Neural progenitor cell (in vitro differentiated cells): ENCODE data around the gene ARHGEF12. TPM values are rescaled to one million over a fixed set of nuclear protein-coding genes. Genes with fewer than 3 reads are reported as not detected.

Experiments used
- DNase-seq: peaks from one replicate; pipeline ENCODE4 v3.0.0-alpha.2; 2016; ENCODE audit warnings: low spot score
- H2AFZ ChIP-seq: fragments of 200-600 bp; sonication (generic); replicated peaks from 2 replicates; pipeline ENCODE4 v1.6.1; 2016; ENCODE audit warnings: antibody characterized with exemption
- H3F3A ChIP-seq: fragments of 200-600 bp; sonication (generic); 2 replicates; pipeline ENCODE4 v1.6.1; 2016; ENCODE audit warnings: antibody characterized with exemption, low read depth
- H3K27ac ChIP-seq: fragments of 200-600 bp; sonication (generic); 2 replicates; pipeline ENCODE4 v1.5.1; 2016; ENCODE audit warnings: mild to moderate bottlenecking
- H3K27me3 ChIP-seq: fragments of 200-600 bp; sonication (generic); 2 replicates; pipeline ENCODE4 v1.6.1; 2016; ENCODE audit warnings: mild to moderate bottlenecking, moderate library complexity
- H3K36me3 ChIP-seq: fragments of 200-600 bp; sonication (generic); 2 replicates; pipeline ENCODE4 v1.5.1; 2016
- H3K4me1 ChIP-seq: fragments of 200-600 bp; sonication (generic); 2 replicates; pipeline ENCODE4 v1.6.1; 2016; ENCODE audit warnings: mixed run types
- H3K4me2 ChIP-seq: fragments of 200-600 bp; sonication (generic); 2 replicates; pipeline ENCODE4 v1.6.1; 2016
- H3K4me3 ChIP-seq: fragments of 200-600 bp; sonication (generic); 2 replicates; pipeline ENCODE4 v1.5.1; 2016
- H3K79me2 ChIP-seq: fragments of 200-600 bp; sonication (generic); 2 replicates; pipeline ENCODE4 v1.6.1; 2016; ENCODE audit warnings: low read depth
- H3K9ac ChIP-seq: fragments of 200-600 bp; sonication (generic); 2 replicates; pipeline ENCODE4 v1.6.1; 2016
- H3K9me3 ChIP-seq: fragments of 200-600 bp; sonication (generic); 2 replicates; pipeline ENCODE4 v1.5.1; 2016; ENCODE audit warnings: low read depth
- H4K20me1 ChIP-seq: fragments of 200-600 bp; sonication (generic); 2 replicates; pipeline ENCODE4 v1.6.1; 2016; ENCODE audit warnings: low read depth
- H3K27ac Mint-ChIP-seq: 3 replicates; pipeline ENCODE4 v1.8.0; 2021; ENCODE audit warnings: mixed read lengths
- H3K27me3 Mint-ChIP-seq: 2 replicates; pipeline ENCODE4 v1.8.0; 2022; ENCODE audit warnings: low read depth, mild to moderate bottlenecking, inconsistent platforms, moderate library complexity, mixed read lengths; ENCODE audit not compliant: insufficient read depth
- H3K36me3 Mint-ChIP-seq: 3 replicates; pipeline ENCODE4 v1.8.0; 2021; ENCODE audit warnings: mixed read lengths
- H3K4me1 Mint-ChIP-seq: 3 replicates; pipeline ENCODE4 v1.8.0; 2021; ENCODE audit warnings: mixed read lengths
- H3K4me3 Mint-ChIP-seq: 3 replicates; pipeline ENCODE4 v1.8.0; 2021; ENCODE audit warnings: mild to moderate bottlenecking, moderate library complexity, mixed read lengths
- H3K9me3 Mint-ChIP-seq: 3 replicates; pipeline ENCODE4 v1.8.0; 2020; ENCODE audit warnings: mixed read lengths
- EZH2 ChIP-seq: fragments of 200-600 bp; sonication (generic); IDR thresholded peaks from 2 replicates; pipeline ENCODE4 v1.6.1; 2017; ENCODE audit warnings: antibody characterized with exemption, mild to moderate bottlenecking, moderate library complexity
- EZH2phosphoT487 ChIP-seq: fragments of 200-600 bp; sonication (generic); IDR thresholded peaks from 2 replicates; pipeline ENCODE4 v1.6.1; 2017; ENCODE audit warnings: antibody characterized with exemption
- total RNA-seq: library from RNA; depleted of rRNA; stranded (reverse); fragments of >200 nt; gene quantifications from 2 replicates; pipeline ENCODE4 v1.2.3, GENCODE V29; 2015; ENCODE audit warnings: low replicate concordance
- TF ChIP-seq, protein P1 (sequence below): fragments of 200-600 bp; sonication (generic); IDR thresholded peaks from 2 replicates; pipeline ENCODE4 v1.5.1; 2017; ENCODE audit warnings: antibody characterized with exemption, mild to moderate bottlenecking

ARHGEF12 gene
- total RNA-seq, 1 donor from 2014 or later, result 31.3 TPM

DNA sequence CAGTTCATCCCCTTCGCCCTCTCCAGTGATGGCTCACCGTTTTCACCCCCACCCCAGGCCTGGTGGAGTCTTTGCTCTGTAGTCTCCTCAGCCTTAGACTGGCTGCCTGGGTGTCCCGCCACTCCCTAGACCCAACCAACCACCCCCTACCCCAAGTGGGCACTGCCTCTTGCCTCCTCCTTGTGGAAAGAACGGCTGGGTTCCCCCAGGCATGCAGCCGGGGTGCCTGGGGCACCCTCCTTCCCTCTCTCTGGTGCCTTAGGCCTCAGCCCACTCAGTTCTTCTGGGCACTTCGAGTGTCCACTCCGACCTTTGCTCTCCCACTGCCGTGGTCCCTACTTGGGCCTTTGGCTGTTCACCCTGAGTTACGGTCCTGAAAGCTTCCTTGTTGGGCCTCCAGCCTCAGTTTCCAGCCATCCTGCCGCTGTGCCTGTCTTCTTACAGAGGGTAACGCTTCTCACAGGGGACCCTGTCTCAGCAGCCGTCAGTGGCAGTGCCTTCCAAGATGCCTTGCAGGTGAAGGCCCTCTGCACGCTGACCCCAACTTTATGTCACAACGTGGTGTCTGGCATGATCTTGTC lies 178.4 kb downstream of the ARHGEF12 start:
- no peak for DNase-seq
- H3F3A ChIP-seq, result no peaks in the 10 kb centered on the region
- no peaks in the 10 kb centered on the region for H3K36me3 ChIP-seq
- H3K9ac ChIP-seq, result no peak overlapping the region
- no peak overlapping the region for H2AFZ ChIP-seq
- TF ChIP-seq EZH2, result no peak
- no peak for TF ChIP-seq EZH2phosphoT487
- TF ChIP-seq, protein P1, sequence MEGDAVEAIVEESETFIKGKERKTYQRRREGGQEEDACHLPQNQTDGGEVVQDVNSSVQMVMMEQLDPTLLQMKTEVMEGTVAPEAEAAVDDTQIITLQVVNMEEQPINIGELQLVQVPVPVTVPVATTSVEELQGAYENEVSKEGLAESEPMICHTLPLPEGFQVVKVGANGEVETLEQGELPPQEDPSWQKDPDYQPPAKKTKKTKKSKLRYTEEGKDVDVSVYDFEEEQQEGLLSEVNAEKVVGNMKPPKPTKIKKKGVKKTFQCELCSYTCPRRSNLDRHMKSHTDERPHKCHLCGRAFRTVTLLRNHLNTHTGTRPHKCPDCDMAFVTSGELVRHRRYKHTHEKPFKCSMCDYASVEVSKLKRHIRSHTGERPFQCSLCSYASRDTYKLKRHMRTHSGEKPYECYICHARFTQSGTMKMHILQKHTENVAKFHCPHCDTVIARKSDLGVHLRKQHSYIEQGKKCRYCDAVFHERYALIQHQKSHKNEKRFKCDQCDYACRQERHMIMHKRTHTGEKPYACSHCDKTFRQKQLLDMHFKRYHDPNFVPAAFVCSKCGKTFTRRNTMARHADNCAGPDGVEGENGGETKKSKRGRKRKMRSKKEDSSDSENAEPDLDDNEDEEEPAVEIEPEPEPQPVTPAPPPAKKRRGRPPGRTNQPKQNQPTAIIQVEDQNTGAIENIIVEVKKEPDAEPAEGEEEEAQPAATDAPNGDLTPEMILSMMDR, result no peak
- no peak overlapping the region for H3K27ac ChIP-seq
- Mint-ChIP-seq H3K4me1 (peaks cover 26% of the 10 kb centered on the region), H3K9me3 (no peaks in the 10 kb centered on the region), H3K4me3 (no peak overlapping the region), H3K36me3 (no peaks in the 10 kb centered on the region), H3K27me3 (peaks cover 34% of the 10 kb centered on the region), H3K27ac (peak overlapping the region; percentile 38)
- H3K4me2 ChIP-seq, result no peak overlapping the region
- H3K9me3 ChIP-seq, result no peaks in the 10 kb centered on the region
- no peak overlapping the region for H3K4me3 ChIP-seq
- peaks cover 14% of the 10 kb centered on the region for H3K4me1 ChIP-seq
- H3K27me3 ChIP-seq, result peaks cover 36% of the 10 kb centered on the region
- H3K79me2 ChIP-seq, result no peaks in the 10 kb centered on the region
- no peaks in the 10 kb centered on the region for H4K20me1 ChIP-seq

DNA sequence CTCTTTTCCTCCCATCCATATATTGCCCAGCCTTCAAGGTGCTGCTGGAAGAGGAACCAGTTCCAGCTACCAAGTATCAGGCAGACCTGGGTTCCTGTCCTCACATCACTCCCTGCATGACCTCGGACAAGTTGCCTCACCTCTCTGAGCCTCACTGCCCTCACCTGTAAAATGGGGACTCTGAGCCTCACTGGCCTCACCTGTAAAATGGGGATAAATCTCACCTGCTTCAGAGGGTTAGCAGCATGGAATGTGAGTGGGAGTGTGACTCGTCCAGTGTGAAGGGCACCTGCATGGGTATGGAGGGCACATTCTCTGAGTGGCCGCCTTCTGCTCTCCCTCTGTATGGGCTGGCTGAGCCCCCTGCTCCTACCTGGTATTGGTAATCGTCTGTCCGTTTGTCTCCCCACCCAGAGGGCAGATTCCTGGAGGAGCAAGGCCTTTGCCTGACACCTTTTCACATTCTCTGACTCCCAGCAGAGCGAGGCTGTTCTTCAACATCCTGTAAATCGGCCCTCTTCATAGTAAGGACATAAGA lies 179.0 kb downstream of the ARHGEF12 start:
- peaks cover 30% of the 10 kb centered on the region for H3K27me3 ChIP-seq
- no peaks in the 10 kb centered on the region for H4K20me1 ChIP-seq
- no peaks in the 10 kb centered on the region for H3K79me2 ChIP-seq
- Mint-ChIP-seq H3K4me3 (no peak overlapping the region), H3K4me1 (peaks cover 26% of the 10 kb centered on the region), H3K9me3 (no peaks in the 10 kb centered on the region), H3K36me3 (no peaks in the 10 kb centered on the region), H3K27ac (peak overlapping the region; percentile 38), H3K27me3 (peaks cover 34% of the 10 kb centered on the region)
- H3K9me3 ChIP-seq, result no peaks in the 10 kb centered on the region
- no peaks in the 10 kb centered on the region for H3F3A ChIP-seq
- H2AFZ ChIP-seq, result no peak overlapping the region
- no peak overlapping the region for H3K27ac ChIP-seq
- no peak overlapping the region for H3K4me3 ChIP-seq
- no peak for DNase-seq
- H3K36me3 ChIP-seq, result no peaks in the 10 kb centered on the region
- H3K9ac ChIP-seq, result no peak overlapping the region
- peaks cover 14% of the 10 kb centered on the region for H3K4me1 ChIP-seq
- TF ChIP-seq, protein P1, result no peak
- TF ChIP-seq EZH2phosphoT487 (no peak), EZH2 (no peak)
- H3K4me2 ChIP-seq, result no peak overlapping the region

DNA sequence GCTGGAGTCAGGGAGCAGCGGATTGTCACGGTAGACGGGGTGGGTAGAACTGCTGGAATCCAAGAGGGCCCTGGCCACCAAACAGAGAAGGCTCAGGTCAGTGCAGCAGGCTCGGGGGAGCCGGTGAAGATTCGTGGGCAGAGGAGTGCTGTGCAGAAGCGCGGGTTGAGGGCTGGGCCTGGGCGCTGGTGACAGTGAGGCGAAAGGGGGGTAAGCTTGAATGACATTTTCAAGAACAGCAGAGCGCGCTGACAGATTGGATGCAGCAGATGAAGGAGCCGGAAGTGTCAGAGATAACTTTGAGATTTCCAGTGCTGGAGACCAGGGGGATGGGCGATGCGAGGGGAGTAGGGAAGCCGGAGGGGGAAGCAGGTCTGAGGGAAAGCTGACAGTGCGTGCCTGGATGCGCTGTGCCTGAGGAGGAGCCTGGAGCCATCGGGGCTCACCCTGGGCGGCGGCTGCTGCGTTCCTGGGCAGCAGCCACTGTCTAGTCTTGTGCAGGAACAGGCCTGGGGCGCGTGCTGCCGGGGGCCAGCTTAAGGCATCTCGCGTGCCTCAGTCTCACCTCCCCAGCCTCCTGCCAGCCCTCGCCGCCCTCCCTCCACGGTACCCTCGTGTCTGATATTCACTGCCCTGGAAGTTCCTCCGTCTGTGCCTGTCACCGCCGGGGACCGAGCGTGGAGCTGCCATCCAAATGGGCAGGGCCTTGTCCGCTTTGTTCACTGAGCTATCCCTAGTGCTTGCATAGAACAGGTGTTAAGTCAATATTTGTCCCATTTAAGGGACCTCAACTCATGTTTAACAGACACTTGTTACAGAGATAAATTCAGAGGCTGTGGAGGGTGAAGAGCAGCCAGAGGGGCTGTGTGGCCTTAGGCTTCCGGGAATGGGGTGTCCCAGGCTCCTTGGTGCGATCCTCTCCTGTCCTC lies 180.5 kb downstream of the ARHGEF12 start:
- Mint-ChIP-seq H3K4me1 (peaks cover 26% of the 10 kb centered on the region), H3K4me3 (no peak overlapping the region), H3K27ac (no peak overlapping the region), H3K36me3 (no peaks in the 10 kb centered on the region), H3K27me3 (peaks cover 32% of the 10 kb centered on the region), H3K9me3 (no peaks in the 10 kb centered on the region)
- Histone ChIP-seq H3K9me3 (no peaks in the 10 kb centered on the region), H3K4me3 (no peak overlapping the region), H3K36me3 (no peaks in the 10 kb centered on the region), H2AFZ (no peak overlapping the region), H3K9ac (no peak overlapping the region), H3K4me2 (no peak overlapping the region), H3F3A (no peaks in the 10 kb centered on the region), H3K79me2 (no peaks in the 10 kb centered on the region), H3K27me3 (peaks cover 21% of the 10 kb centered on the region), H3K4me1 (peaks cover 14% of the 10 kb centered on the region), H3K27ac (no peak overlapping the region), H4K20me1 (no peaks in the 10 kb centered on the region)
- TF ChIP-seq EZH2phosphoT487, result no peak
- TF ChIP-seq, protein P1, result no peak
- no peak for TF ChIP-seq EZH2
- DNase-seq, result peak; percentile 36
